T-cell (primary cell): ENCODE results near the gene CSTF3. TPM values are rescaled to one million over a fixed set of nuclear protein-coding genes. Genes with fewer than 3 reads are reported as not detected.
A peak's percentile ranks its signal among the peaks of the same experiment; 100 is the strongest.
"Not testable (repeated sequence)": the region's sequence is repeated elsewhere in the genome, so short reads cannot be mapped to it uniquely, and the experiment has no call there.

ENCODE experiments used
- ATAC-seq, 4 experiments: fragments of 200-7000 bp in 3 of 4; fragments of 150-1000 bp in 1 of 4; cut with Tn5 transposase; replicated peaks in 1 of 4; 1 replicate in 3 of 4; 2 replicates in 1 of 4; pipeline ENCODE4 v1.10.0; 2021; ENCODE audit warnings: moderate library complexity in 3 of 4, mild to moderate bottlenecking in 2 of 4, moderate number of reproducible peaks in 1 of 4
- CTCF ChIA-PET, 2 donors: fragments of 300-600 bp; sonication (Branson Sonifier 250); formaldehyde crosslinking; loops; one replicate each; lab custom pipeline; 2022; ENCODE audit warnings: antibody characterized with exemption in 2 of 2; lab: Charles Lee
- POLR2A ChIA-PET, 2 donors: fragments of 300-600 bp; sonication (Branson Sonifier 250); formaldehyde crosslinking; loops; one replicate each; lab custom pipeline; 2022; ENCODE audit warnings: antibody characterized with exemption in 2 of 2; lab: Charles Lee
- DNase-seq, 35 experiments: peaks; one replicate each; pipeline versions ENCODE4 v3.0.0 to v3.0.0-alpha.2; 2013 to 2023
- H3K27ac ChIP-seq: one replicate; pipeline ENCODE4 v1.5.1; 2013; ENCODE audit warnings: low read length
- H3K27me3 ChIP-seq, 2 experiments: replicated peaks in 1 of 2; 1 replicate in 1 of 2; 2 replicates in 1 of 2; pipeline versions ENCODE4 v1.6.1 to v1.7.0; 2013; ENCODE audit warnings: low read length in 1 of 2, mixed read lengths in 1 of 2; ENCODE audit not compliant: control insufficient read depth in 2 of 2, insufficient read depth in 2 of 2; ENCODE audit errors: extremely low read depth in 1 of 2
- H3K36me3 ChIP-seq, 2 donors: 1 replicate in 1 of 2; 2 replicates in 1 of 2; pipeline versions ENCODE4 v1.6.1 to v1.7.0; 2013; ENCODE audit warnings: low read length in 1 of 2; ENCODE audit not compliant: control insufficient read depth in 2 of 2, insufficient read depth in 1 of 2; ENCODE audit errors: extremely low read depth in 1 of 2
- H3K4me1 ChIP-seq, 2 experiments: 1 replicate in 1 of 2; 2 replicates in 1 of 2; pipeline versions ENCODE4 v1.6.1 to v1.7.0; 2013; ENCODE audit warnings: low read length in 2 of 2, mixed read lengths in 1 of 2; ENCODE audit not compliant: insufficient read depth in 2 of 2, control insufficient read depth in 1 of 2; ENCODE audit errors: extremely low read depth in 1 of 2
- H3K4me3 ChIP-seq, 2 donors: 1 replicate in 1 of 2; 2 replicates in 1 of 2; pipeline versions ENCODE4 v1.5.1 to v1.7.0; 2013; ENCODE audit warnings: mild to moderate bottlenecking in 2 of 2, low read length in 1 of 2, moderate library complexity in 1 of 2; ENCODE audit not compliant: control insufficient read depth in 1 of 2; ENCODE audit errors: extremely low read depth in 1 of 2
- H3K9me3 ChIP-seq: 2 replicates; pipeline ENCODE4 v1.7.0; 2013
- H3K27ac Mint-ChIP-seq, 2 donors: one replicate each; pipeline ENCODE4 v1.8.0; 2020 to 2021; ENCODE audit warnings: mild to moderate bottlenecking in 2 of 2, mixed read lengths in 2 of 2
- H3K27me3 Mint-ChIP-seq, 2 donors: one replicate each; pipeline ENCODE4 v1.8.0; 2021 to 2022; ENCODE audit warnings: mixed read lengths in 2 of 2
- H3K36me3 Mint-ChIP-seq: one replicate; pipeline ENCODE4 v1.8.0; 2021; ENCODE audit warnings: mixed read lengths
- H3K4me1 Mint-ChIP-seq, 3 donors: one replicate each; pipeline ENCODE4 v1.8.0; 2020 to 2022; ENCODE audit warnings: mixed read lengths in 3 of 3, mild to moderate bottlenecking in 1 of 3
- H3K4me3 Mint-ChIP-seq, 3 donors: one replicate each; pipeline ENCODE4 v1.8.0; 2020 to 2022; ENCODE audit warnings: mild to moderate bottlenecking in 3 of 3, mixed read lengths in 3 of 3, moderate library complexity in 3 of 3
- H3K9me3 Mint-ChIP-seq, 3 donors: one replicate each; pipeline ENCODE4 v1.8.0; 2020 to 2022; ENCODE audit warnings: mixed read lengths in 3 of 3
- WGBS: methylation state at CpG from one replicate; pipeline ENCODE4 v1.1.5; 2013; ENCODE audit warnings: missing lambda C conversion rate; ENCODE audit not compliant: insufficient coverage; 5-methylcytosine and 5-hydroxymethylcytosine counted together
- total RNA-seq, 35 experiments: library from RNA in 6 of 35; stranded (reverse) in 6 of 35; fragments of 120-200 nt in 1 of 35; gene quantifications; one replicate each; pipeline versions ENCODE4 v1.2.1 to v1.2.4 and lab custom pipeline; 2013 to 2026

Gene CSTF3
- total RNA-seq, 5 donors from 2014 or later (not counting 1 experiment from before 2014, with no cell fraction given): 17.3 to 27.1 (median 24.9) TPM

DNA sequence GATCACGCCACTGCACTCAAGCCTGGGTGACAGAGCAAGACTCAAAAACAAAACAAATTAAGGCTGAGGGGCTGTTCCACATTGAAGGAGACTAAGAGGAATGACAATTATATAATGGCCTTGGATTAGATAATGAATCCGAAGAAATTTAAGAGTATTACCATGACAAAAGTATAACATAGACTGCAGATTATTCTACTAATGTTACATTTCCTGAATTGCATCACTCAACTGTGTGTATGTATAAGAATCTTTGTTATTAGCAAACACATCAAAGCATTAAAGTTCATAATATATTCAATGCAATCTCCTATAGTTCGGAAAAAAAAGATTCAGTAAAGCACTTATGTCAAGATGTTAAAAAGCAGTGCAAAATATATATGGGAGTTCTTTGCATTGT lies 27.5 kb downstream of the CSTF3 start:
- H3K27ac Mint-ChIP-seq: no peak overlapping the region
- no CpG with 5 or more reads among the region's 3 CpGs for WGBS

DNA sequence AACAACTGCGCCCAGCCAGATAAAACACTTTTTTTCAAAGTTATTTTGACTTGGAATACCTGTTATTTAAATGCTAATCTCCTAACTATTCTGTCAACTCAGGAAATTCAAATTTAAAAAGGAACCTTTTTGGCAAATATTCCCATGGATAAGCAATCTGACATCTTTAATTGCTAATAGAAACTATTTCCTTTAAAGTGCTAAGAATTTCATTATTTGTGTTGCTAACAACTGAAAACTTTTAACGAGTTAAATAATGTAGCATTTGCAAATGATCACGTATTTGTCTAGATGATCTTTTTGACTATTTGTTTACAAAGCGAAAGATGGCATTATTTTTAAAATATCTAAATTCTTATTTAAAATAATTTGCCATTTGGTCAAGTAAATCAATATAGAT lies 28.8 kb downstream of the CSTF3 start:
- Histone ChIP-seq H3K36me3 (peaks cover 2 to 4% of the 10 kb centered on the region in 2 donors), H3K9me3 (no peaks in the 10 kb centered on the region), H3K4me1 (peaks cover 0 to 5% of the 10 kb centered on the region in 2 experiments), H3K27me3 (no peaks in the 10 kb centered on the region), H3K27ac (no peak overlapping the region), H3K4me3 (no peak overlapping the region)
- Mint-ChIP-seq H3K36me3 (peaks cover 13% of the 10 kb centered on the region), H3K27me3 (no peaks in the 10 kb centered on the region), H3K4me3 (no peak overlapping the region), H3K9me3 (no peaks in the 10 kb centered on the region), H3K27ac (no peak overlapping the region), H3K4me1 (peaks cover 5 to 15% (median 15%) of the 10 kb centered on the region in 3 donors)
- POLR2A ChIA-PET: no interaction called here
- no peak for ATAC-seq
- no peak for DNase-seq
- CTCF ChIA-PET: no interaction called here
- no CpG with 5 or more reads among the region's 4 CpGs for WGBS

More for the DNA sequence above, 27.5 kb downstream of the CSTF3 start:
- H3K36me3 Mint-ChIP-seq: peaks cover 15% of the 10 kb centered on the region
- DNase-seq: no peak
- no peaks in the 10 kb centered on the region for H3K9me3 Mint-ChIP-seq
- Histone ChIP-seq H3K9me3 (no peaks in the 10 kb centered on the region), H3K27me3 (no peaks in the 10 kb centered on the region), H3K36me3 (peaks cover 4% of the 10 kb centered on the region in 2 donors), H3K4me1 (peaks cover 0 to 5% of the 10 kb centered on the region in 2 experiments), H3K27ac (no peak overlapping the region), H3K4me3 (no peak overlapping the region)
- no peak for ATAC-seq
- H3K4me1 Mint-ChIP-seq: peaks cover 3 to 15% (median 13%) of the 10 kb centered on the region in 3 donors
- POLR2A ChIA-PET: no interaction called here
- no peak overlapping the region for H3K4me3 Mint-ChIP-seq
- CTCF ChIA-PET: no interaction called here
- no peaks in the 10 kb centered on the region for H3K27me3 Mint-ChIP-seq

DNA sequence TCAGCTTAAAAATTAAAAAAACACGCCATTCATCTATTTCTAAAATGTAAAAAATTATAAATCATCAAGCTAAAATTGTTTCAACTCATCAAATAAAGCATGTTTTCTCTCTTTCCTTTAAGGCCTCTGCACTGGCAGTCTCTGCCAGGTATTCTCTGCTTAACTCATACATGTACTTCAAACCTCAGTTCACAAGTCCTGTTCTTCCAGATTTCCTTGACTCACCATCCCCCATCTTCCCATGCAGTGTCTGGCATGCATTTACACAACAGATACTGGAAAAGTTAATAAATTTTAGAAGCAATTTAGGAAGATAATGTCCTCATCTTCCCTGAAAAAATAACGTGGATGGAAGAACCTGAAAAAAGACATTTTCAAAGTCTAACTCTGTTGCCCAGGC lies 32.5 kb downstream of the CSTF3 start:
- no peak overlapping the region for H3K4me3 ChIP-seq
- no peak overlapping the region for H3K27ac ChIP-seq
- ChIA-PET CTCF (interaction anchor here in 1 of 2 donors (0.9 kb wide), 1 partner anchor 35 kb away, joined by 3 read pairs; no protein-coding TSS in a partner anchor), POLR2A (interaction anchor here in 1 of 2 donors (0.6 kb wide), 1 partner anchor 46 kb away, joined by 3 read pairs; no protein-coding TSS in a partner anchor)
- WGBS: 100% methylated on average over 1 of the region's 2 CpGs
- ATAC-seq (no peak), DNase-seq (no peak)
- Mint-ChIP-seq H3K27me3 (no peaks in the 10 kb centered on the region), H3K36me3 (peaks cover 24% of the 10 kb centered on the region), H3K9me3 (no peaks in the 10 kb centered on the region), H3K4me3 (no peak overlapping the region), H3K27ac (no peak overlapping the region), H3K4me1 (peaks cover 6 to 11% (median 11%) of the 10 kb centered on the region in 3 donors)
- H3K9me3 ChIP-seq: no peaks in the 10 kb centered on the region
- peaks cover 0 to 4% of the 10 kb centered on the region in 2 donors for H3K36me3 ChIP-seq
- no peaks in the 10 kb centered on the region for H3K4me1 ChIP-seq
- H3K27me3 ChIP-seq: no peaks in the 10 kb centered on the region

DNA sequence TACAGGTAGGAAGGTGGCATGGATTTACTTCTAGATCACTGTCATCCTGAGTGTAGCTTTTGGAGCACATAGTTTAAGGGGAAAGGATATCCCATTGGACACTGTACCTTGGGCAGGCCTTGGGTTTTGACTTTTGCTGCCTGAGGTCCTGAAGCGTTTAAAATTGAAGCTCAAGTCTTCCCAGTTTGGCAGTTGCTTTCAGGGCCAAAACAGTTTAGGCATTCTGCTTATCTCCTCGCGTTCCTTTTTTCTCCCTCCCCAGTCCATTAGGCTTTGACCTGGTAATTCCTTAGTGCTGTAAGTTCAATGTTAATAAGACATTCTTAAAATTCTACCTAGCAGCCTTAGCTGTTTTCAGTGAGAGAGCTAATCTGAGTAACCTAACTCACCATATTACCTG lies 35.7 kb downstream of the CSTF3 start:
- WGBS: no CpG with 5 or more reads among the region's 3 CpGs
- POLR2A ChIA-PET: no interaction called here

DNA sequence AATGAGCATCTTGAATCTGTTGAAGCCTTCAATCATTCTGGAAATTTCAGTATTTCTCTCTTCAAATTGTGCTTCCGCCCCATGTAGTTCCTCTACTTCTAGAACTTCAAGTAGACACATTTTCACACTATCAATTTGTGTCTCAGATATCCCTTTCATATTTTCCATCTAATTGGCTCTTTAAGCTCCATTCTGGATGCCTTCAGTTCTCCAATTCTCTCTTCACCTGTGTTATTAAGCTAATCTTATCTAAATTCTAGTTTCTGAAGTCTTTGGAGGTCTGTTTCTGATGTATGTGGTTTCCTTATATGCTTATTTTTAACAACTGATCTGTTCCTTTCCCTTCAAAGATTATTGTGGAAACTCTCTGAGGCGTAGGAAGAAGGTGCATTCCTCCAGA lies 36.3 kb downstream of the CSTF3 start:
- WGBS: 100% methylated on average over 1 of the region's 2 CpGs
- Mint-ChIP-seq H3K4me3 (no peak overlapping the region), H3K36me3 (peaks cover 19% of the 10 kb centered on the region), H3K4me1 (peaks cover 6 to 11% (median 11%) of the 10 kb centered on the region in 3 donors), H3K27ac (peak overlapping the region in 1 of 2 donors; percentile 40), H3K9me3 (no peaks in the 10 kb centered on the region), H3K27me3 (no peaks in the 10 kb centered on the region)
- H3K4me1 ChIP-seq: no peaks in the 10 kb centered on the region
- H3K27ac ChIP-seq: no peak overlapping the region
- ChIA-PET CTCF (interaction anchor here in 1 of 2 donors (0.6 kb wide), 1 partner anchor 22 kb away, joined by 3 read pairs; no protein-coding TSS in a partner anchor), POLR2A (no interaction called here)
- DNase-seq: no peak
- no peak overlapping the region for H3K4me3 ChIP-seq
- no peak for ATAC-seq
- H3K36me3 ChIP-seq: no peaks in the 10 kb centered on the region
- no peaks in the 10 kb centered on the region for H3K9me3 ChIP-seq
- H3K27me3 ChIP-seq: no peaks in the 10 kb centered on the region

More for the DNA sequence above, 35.7 kb downstream of the CSTF3 start:
- no peaks in the 10 kb centered on the region for H3K9me3 ChIP-seq
- Mint-ChIP-seq H3K9me3 (no peaks in the 10 kb centered on the region), H3K27ac (no peak overlapping the region), H3K27me3 (no peaks in the 10 kb centered on the region), H3K36me3 (peaks cover 19% of the 10 kb centered on the region), H3K4me1 (peaks cover 6 to 11% (median 11%) of the 10 kb centered on the region in 3 donors), H3K4me3 (no peak overlapping the region)
- DNase-seq: no peak
- no peak overlapping the region for H3K27ac ChIP-seq
- H3K27me3 ChIP-seq: no peaks in the 10 kb centered on the region
- H3K4me3 ChIP-seq: no peak overlapping the region
- CTCF ChIA-PET: interaction anchor here in 1 of 2 donors (0.6 kb wide), 1 partner anchor 21 kb away, joined by 3 read pairs; no protein-coding TSS in a partner anchor
- no peaks in the 10 kb centered on the region for H3K4me1 ChIP-seq
- no peak for ATAC-seq
- H3K36me3 ChIP-seq: peaks cover 0 to 4% of the 10 kb centered on the region in 2 donors

DNA sequence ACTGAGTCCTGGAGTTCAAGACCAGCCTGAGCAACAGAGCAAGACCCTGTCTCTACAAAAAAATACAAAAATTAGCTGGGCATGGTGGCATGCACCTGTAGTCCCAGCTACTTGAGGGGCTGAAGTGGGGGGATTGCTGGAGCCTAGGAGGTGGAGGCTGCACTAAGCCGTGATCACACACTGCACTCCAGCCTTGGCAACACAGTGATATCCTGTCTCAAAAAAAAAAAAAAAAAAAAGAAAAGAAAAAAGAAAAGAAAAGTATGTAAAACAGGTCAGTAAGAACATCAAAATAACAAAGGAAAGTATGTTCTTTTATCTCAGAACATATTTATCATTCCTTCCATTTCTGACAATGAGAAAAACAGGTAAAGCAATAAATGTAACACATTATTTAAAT lies 38.6 kb downstream of the CSTF3 start:
- ATAC-seq, CTCF ChIA-PET, H3K27ac ChIP-seq, H3K9me3 Mint-ChIP-seq, H3K27me3 ChIP-seq, H3K27me3 Mint-ChIP-seq, H3K36me3 ChIP-seq, H3K27ac Mint-ChIP-seq, H3K4me3 ChIP-seq, DNase-seq, H3K4me1 Mint-ChIP-seq, H3K4me1 ChIP-seq, H3K9me3 ChIP-seq, H3K4me3 Mint-ChIP-seq: not testable (repeated sequence)
- no CpG with 5 or more reads among the region's 1 CpG for WGBS
- H3K36me3 Mint-ChIP-seq: peaks cover 17% of the 10 kb centered on the region
- POLR2A ChIA-PET: interaction anchor here in 1 of 2 donors (0.5 kb wide), 1 partner anchor 538 kb away, joined by 3 read pairs; no protein-coding TSS in a partner anchor
